CD14-positive monocyte (primary cell): ENCODE results near the gene NDUFS5. TPM values are rescaled to one million over a fixed set of nuclear protein-coding genes. Genes with fewer than 3 reads are reported as not detected.
A peak's percentile ranks its signal among the peaks of the same experiment; 100 is the strongest.

Experiments
- DNase-seq, 3 donors: peaks; one replicate each; pipeline ENCODE4 v3.0.0-alpha.2; 2011 to 2022
- H2AFZ ChIP-seq: 2 replicates; pipeline ENCODE4 v1.6.0; 2012; ENCODE audit warnings: mild to moderate bottlenecking, low read depth, low read length, inconsistent platforms; ENCODE audit not compliant: insufficient read depth, poor library complexity, severe bottlenecking
- H3K27ac ChIP-seq, 2 donors: 1 replicate in 1 of 2; 2 replicates in 1 of 2; pipeline ENCODE4 v1.5.1; 2012 to 2013; ENCODE audit warnings: low read length in 2 of 2, control low read depth in 1 of 2, inconsistent platforms in 1 of 2, low read depth in 1 of 2, mild to moderate bottlenecking in 1 of 2
- H3K27me3 ChIP-seq, 2 donors: one replicate each; pipeline versions ENCODE4 v1.6.0 to v1.6.1; 2011 to 2013; ENCODE audit warnings: low read length in 2 of 2; ENCODE audit not compliant: control insufficient read depth in 2 of 2, insufficient read depth in 2 of 2
- H3K36me3 ChIP-seq, 2 donors: replicated peaks in 1 of 2; 1 replicate in 1 of 2; 2 replicates in 1 of 2; pipeline versions ENCODE4 v1.5.1 to v1.6.1; 2012 to 2013; ENCODE audit warnings: low read length in 2 of 2, control low read depth in 1 of 2, inconsistent platforms in 1 of 2, mild to moderate bottlenecking in 1 of 2; ENCODE audit not compliant: insufficient read depth in 2 of 2, control insufficient read depth in 1 of 2
- H3K4me1 ChIP-seq, 2 donors: 1 replicate in 1 of 2; 2 replicates in 1 of 2; pipeline versions ENCODE4 v1.5.1 to v1.6.1; 2012 to 2013; ENCODE audit warnings: low read length in 2 of 2, control low read depth in 1 of 2, inconsistent platforms in 1 of 2, mild to moderate bottlenecking in 1 of 2, moderate library complexity in 1 of 2; ENCODE audit not compliant: insufficient read depth in 2 of 2, control insufficient read depth in 1 of 2
- H3K4me2 ChIP-seq: replicated peaks from 2 replicates; pipeline ENCODE3; 2012; ENCODE audit warnings: low read length, moderate library complexity, mild to moderate bottlenecking; ENCODE audit not compliant: poor library complexity, severe bottlenecking; ENCODE audit errors: extremely low read depth
- H3K4me3 ChIP-seq, 3 experiments: fragments of 200-600 bp in 1 of 3; sonication (generic) in 1 of 3; replicated peaks in 1 of 3; 1 replicate in 2 of 3; 2 replicates in 1 of 3; pipeline ENCODE4 v1.5.1; 2011 to 2013; ENCODE audit warnings: low read length in 3 of 3, mild to moderate bottlenecking in 3 of 3, control low read depth in 2 of 3, low read depth in 2 of 3, inconsistent platforms in 1 of 3, moderate library complexity in 1 of 3
- H3K79me2 ChIP-seq: 2 replicates; pipeline ENCODE4 v1.6.0; 2012; ENCODE audit warnings: mild to moderate bottlenecking, control low read depth, inconsistent platforms, low read length, moderate library complexity; ENCODE audit not compliant: insufficient read depth
- H3K9ac ChIP-seq: 2 replicates; pipeline ENCODE4 v1.6.0; 2017; ENCODE audit warnings: low read length, mild to moderate bottlenecking; ENCODE audit not compliant: insufficient read depth, poor library complexity, severe bottlenecking
- H3K9me3 ChIP-seq, 2 donors: replicated peaks in 1 of 2; 1 replicate in 1 of 2; 2 replicates in 1 of 2; pipeline versions ENCODE4 v1.5.1 to v1.6.1; 2012 to 2013; ENCODE audit warnings: low read length in 2 of 2, control low read depth in 1 of 2; ENCODE audit not compliant: control insufficient read depth in 1 of 2, insufficient read depth in 1 of 2
- H4K20me1 ChIP-seq: 2 replicates; pipeline ENCODE4 v1.6.0; 2012; ENCODE audit warnings: mild to moderate bottlenecking, low read length, control low read depth, moderate library complexity; ENCODE audit not compliant: insufficient read depth
- H3K27ac Mint-ChIP-seq, 7 donors: one replicate each; pipeline ENCODE4 v1.8.0; 2020; ENCODE audit warnings: mild to moderate bottlenecking in 7 of 7, mixed read lengths in 7 of 7, moderate library complexity in 6 of 7, inconsistent platforms in 2 of 7
- H3K27me3 Mint-ChIP-seq, 3 donors: one replicate each; pipeline ENCODE4 v1.8.0; 2021 to 2022; ENCODE audit warnings: low read depth in 3 of 3, mild to moderate bottlenecking in 3 of 3, mixed read lengths in 3 of 3, moderate library complexity in 3 of 3, inconsistent platforms in 1 of 3
- H3K36me3 Mint-ChIP-seq, 2 donors: one replicate each; pipeline ENCODE4 v1.8.0; 2020; ENCODE audit warnings: mixed read lengths in 2 of 2, inconsistent platforms in 1 of 2, mild to moderate bottlenecking in 1 of 2
- H3K4me1 Mint-ChIP-seq: one replicate; pipeline ENCODE4 v1.8.0; 2020; ENCODE audit warnings: mild to moderate bottlenecking, mixed read lengths
- H3K4me3 Mint-ChIP-seq, 2 donors: one replicate each; pipeline ENCODE4 v1.8.0; 2020; ENCODE audit warnings: mild to moderate bottlenecking in 2 of 2, mixed read lengths in 2 of 2, moderate library complexity in 1 of 2
- H3K9me3 Mint-ChIP-seq, 7 donors: one replicate each; pipeline ENCODE4 v1.8.0; 2020 to 2022; ENCODE audit warnings: mixed read lengths in 7 of 7, mild to moderate bottlenecking in 6 of 7, moderate library complexity in 6 of 7, inconsistent platforms in 2 of 7
- CTCF ChIP-seq: fragments of 200-600 bp; IDR thresholded peaks from one replicate; pipeline ENCODE4 v1.8.0; 2022; ENCODE audit warnings: antibody characterized with exemption, mild to moderate bottlenecking
- WGBS: methylation state at CpG from one replicate; pipeline ENCODE4 v1.1.5; 2013; ENCODE audit warnings: missing lambda C conversion rate; ENCODE audit not compliant: insufficient coverage; 5-methylcytosine and 5-hydroxymethylcytosine counted together
- intact Hi-C, 2 donors: fragments of 100-400 bp; cut with micrococcal nuclease; formaldehyde crosslinking; loops; one replicate each; pipeline versions ENCODE4 v1.15.0 to v1.15.1; 2023
- polyA plus RNA-seq, 3 donors: library from polyadenylated mRNA; depleted of rRNA in 1 of 3; unstranded in 2 of 3; stranded (reverse) in 1 of 3; fragments of 300-500 nt in 2 of 3; fragments of >200 nt in 1 of 3; fragmentation: Illumina TruSeq in 2 of 3; gene quantifications; 1 replicate in 2 of 3; 2 replicates in 1 of 3; pipeline ENCODE4 v1.2.3, GENCODE V29; 2012 to 2021

Gene NDUFS5
- polyA plus RNA-seq, 3 donors, result 119 to 463 (median 393) TPM

DNA sequence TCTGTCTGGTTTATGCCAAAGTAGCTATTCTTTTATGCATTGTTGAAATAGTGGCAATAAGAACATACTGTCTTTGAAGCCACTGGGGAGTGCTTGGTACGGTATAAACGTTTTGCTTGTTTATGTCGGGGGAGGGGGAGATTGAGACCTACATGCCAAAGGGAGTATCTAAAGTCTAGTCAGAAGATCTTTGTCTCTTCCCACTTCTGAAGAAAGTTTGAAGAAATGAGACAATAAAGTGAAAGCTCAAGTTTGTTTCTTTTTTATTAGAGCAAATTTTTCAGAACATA lies 28.3 kb upstream of the NDUFS5 start:
- Histone ChIP-seq H4K20me1 (peaks cover 97% of the 10 kb centered on the region), H3K4me1 (peaks cover under 1 to 4% of the 10 kb centered on the region in 2 donors), H2AFZ (no peak overlapping the region), H3K9ac (no peak overlapping the region), H3K36me3 (peaks cover 56 to 68% of the 10 kb centered on the region in 2 donors), H3K27ac (peak overlapping the region in 1 of 2 donors; percentile 0), H3K4me3 (no peak overlapping the region), H3K79me2 (peaks cover 63% of the 10 kb centered on the region), H3K9me3 (no peaks in the 10 kb centered on the region), H3K27me3 (no peaks in the 10 kb centered on the region), H3K4me2 (no peak overlapping the region)
- Mint-ChIP-seq H3K27me3 (no peaks in the 10 kb centered on the region), H3K4me1 (peaks cover 12% of the 10 kb centered on the region), H3K36me3 (peaks cover 57 to 90% of the 10 kb centered on the region in 2 donors), H3K4me3 (no peak overlapping the region), H3K27ac (peak overlapping the region in 1 of 7 donors; percentile 44), H3K9me3 (no peaks in the 10 kb centered on the region)
- intact Hi-C loops, result no loop called here
- DNase-seq, result no peak
- WGBS, result 90% methylated on average over 3 of the region's 3 CpGs
- TF ChIP-seq CTCF, result no peak

GRCh38 chr1:39001516-39002421 lies 24.4 kb upstream of the NDUFS5 start:
- Histone ChIP-seq H3K4me3 (no peak overlapping the region), H3K27me3 (no peaks in the 10 kb centered on the region), H3K4me2 (no peak overlapping the region), H3K27ac (peak overlapping the region in 1 of 2 donors; percentile 11), H3K4me1 (no peaks in the 10 kb centered on the region), H4K20me1 (peaks cover 68% of the 10 kb centered on the region), H3K9me3 (no peaks in the 10 kb centered on the region), H3K79me2 (peaks cover 24% of the 10 kb centered on the region), H3K36me3 (peaks cover 91 to 98% of the 10 kb centered on the region in 2 donors), H3K9ac (no peak overlapping the region), H2AFZ (no peak overlapping the region)
- intact Hi-C loops, result no loop called here
- no peak for TF ChIP-seq CTCF
- 100% methylated on average over 3 of the region's 5 CpGs for WGBS
- no peak for DNase-seq
- Mint-ChIP-seq H3K27ac (peak overlapping the region in 3 of 7 donors; percentile 12 to 71 (median 29)), H3K9me3 (no peaks in the 10 kb centered on the region), H3K36me3 (peaks cover 79 to 89% of the 10 kb centered on the region in 2 donors), H3K27me3 (no peaks in the 10 kb centered on the region), H3K4me1 (peaks cover 1% of the 10 kb centered on the region), H3K4me3 (no peak overlapping the region)
